Muscle of back (tissue), 11 donors: ENCODE results near the gene ZNF433. TPM values are rescaled to one million over a fixed set of nuclear protein-coding genes. Genes with fewer than 3 reads are reported as not detected.
"Not testable (repeated sequence)": the region's sequence is repeated elsewhere in the genome, so short reads cannot be mapped to it uniquely, and the experiment has no call there.

Experiments used
- DNase-seq, 3 donors: peaks; one replicate each; pipeline versions ENCODE4 v3.0.0 to v3.0.0-alpha.2; 2013
- polyA plus RNA-seq, 10 donors: library from polyadenylated mRNA; unstranded; fragments of 120-200 nt; gene quantifications; one replicate each; pipeline ENCODE4 v1.2.1, GENCODE V29; 2013; ENCODE audit not compliant: insufficient read length in 10 of 10

ZNF433 gene
- polyA plus RNA-seq, 10 donors: 2.2 to 5.6 (median 4.4) TPM

- DNase-seq: not testable (repeated sequence)
Measured at GRCh38 chr19:11991921-11992320, 43.6 kb downstream of the ZNF433 start.

GRCh38 chr19:11989112-11989456 is 46.4 kb downstream of the ZNF433 start:
- no peak for DNase-seq

GRCh38 chr19:11987405-11988281 is 47.8 kb downstream of the ZNF433 start:
- peak; percentile 92 to 95 (median 92) for DNase-seq

GRCh38 chr19:11986754-11987153 is 48.7 kb downstream of the ZNF433 start:
- no peak for DNase-seq

- DNase-seq: peak in 1 of 3 donors; percentile 5
Measured at GRCh38 chr19:11984986-11985385, 50.5 kb downstream of the ZNF433 start.

GRCh38 chr19:11982526-11982925 is 53.0 kb downstream of the ZNF433 start:
- DNase-seq: no peak

GRCh38 chr19:11979527-11979926 is 56.0 kb downstream of the ZNF433 start:
- DNase-seq: no peak

GRCh38 chr19:11978492-11979100 is 56.9 kb downstream of the ZNF433 start:
- no peak for DNase-seq

GRCh38 chr19:11973019-11973810 is 62.3 kb downstream of the ZNF433 start:
- no peak for DNase-seq

GRCh38 chr19:11971041-11971440 is 64.4 kb downstream of the ZNF433 start:
- DNase-seq: no peak

- DNase-seq: no peak
Measured at GRCh38 chr19:11970174-11970573, 65.3 kb downstream of the ZNF433 start.

GRCh38 chr19:11964858-11965645 is 70.4 kb downstream of the ZNF433 start, which contains the start of gene ZNF763:
Gene ZNF763, plus strand, starts transcription at chr19:11965040. Its CDS starts 169 bp downstream, at chr19:11965209.
- DNase-seq: peak; percentile 85 to 96 (median 88)

Other genes with a start within 250 kb of the ZNF433 start
- 1 to 10 TPM; 1.9 to 5.4 (median 3.2) TPM for gene ZNF491, start 237.2 kb downstream of the ZNF433 start, polyA plus RNA-seq
- 1 to 10 TPM; 3.1 to 8.8 (median 6.0) TPM for gene ZNF440, start 221.4 kb downstream of the ZNF433 start, polyA plus RNA-seq
- 1 to 10 TPM; 2.6 to 6.8 (median 4.9) TPM for gene ZNF439, start 187.0 kb downstream of the ZNF433 start, polyA plus RNA-seq
- 1 to 10 TPM; 2.9 to 5.8 (median 4.1) TPM for gene ZNF69, start 147.9 kb downstream of the ZNF433 start, polyA plus RNA-seq
- 10 to 100 TPM in 2 of 10 donors, 1 to 10 TPM in 8; 3.7 to 12.0 (median 7.1) TPM for gene ZNF700, start 110.6 kb downstream of the ZNF433 start, polyA plus RNA-seq
- 1 to 10 TPM; 1.0 to 2.4 (median 1.8) TPM for gene ZNF763, start 70.6 kb downstream of the ZNF433 start, polyA plus RNA-seq
- gene ZNF878, start 17.3 kb upstream of the ZNF433 start, polyA plus RNA-seq: under 1 TPM; 0.17 to 0.80 (median 0.41) TPM
- gene ZNF844, start 29.1 kb upstream of the ZNF433 start, polyA plus RNA-seq: 10 to 100 TPM in 3 of 10 donors, 1 to 10 TPM in 7; 6.2 to 12.0 (median 8.9) TPM
- gene ZNF20, start 104.7 kb upstream of the ZNF433 start, polyA plus RNA-seq: 1 to 10 TPM; 1.2 to 4.5 (median 2.3) TPM
- 1 to 10 TPM; 3.8 to 7.4 (median 5.3) TPM for gene ZNF625, start 121.1 kb upstream of the ZNF433 start, polyA plus RNA-seq
- gene ZNF136, start 127.4 kb upstream of the ZNF433 start, polyA plus RNA-seq: 1 to 10 TPM; 6.0 to 9.3 (median 8.1) TPM